Gastrocnemius medialis (tissue), 4 donors: Measurements from ENCODE around the gene FAM117A.

Experiments
- CTCF ChIP-seq, 5 experiments: fragments of 450-650 bp in 3 of 5; fragments of 200-600 bp in 2 of 5; sonication (generic) in 2 of 5; IDR thresholded peaks in 4 of 5; conservative IDR thresholded peaks in 1 of 5; 1 replicate in 4 of 5; 2 replicates in 1 of 5; pipeline ENCODE4 v1.5.1; 2016 to 2019; ENCODE audit warnings: antibody characterized with exemption in 5 of 5, mild to moderate bottlenecking in 3 of 5, moderate library complexity in 3 of 5
- POLR2A ChIP-seq, 2 donors: fragments of 450-650 bp; IDR thresholded peaks; one replicate each; pipeline ENCODE4 v1.6.1; 2017; ENCODE audit warnings: antibody characterized with exemption in 2 of 2, mild to moderate bottlenecking in 2 of 2, moderate library complexity in 2 of 2

GRCh38 chr17:49687878-49688491, 75.9 kb downstream of the FAM117A start:
- TF ChIP-seq POLR2A (IDR thresholded peaks at IDR 0.05) = no peak
- TF ChIP-seq CTCF (IDR thresholded peaks at IDR 0.05 in 4 of 5, conservative IDR thresholded peaks at IDR 0.05 in 1 of 5) = no peak
